ENCODE results near the gene UQCRC2. TPM values are rescaled to one million over a fixed set of nuclear protein-coding genes. Genes with fewer than 3 reads are reported as not detected.

UQCRC2 gene
- total RNA-seq, 4 donors from 2014 or later, result 163 to 198 (median 177) TPM

GRCh38 chr16:22004341-22004740 is 51.2 kb downstream of the UQCRC2 start:
- whole genome bisulfite sequencing, 2 donors (ENCODE audit: low coverage in 1 of 2), result 0 to 42% methylated on average over 1 to 3 of the region's 3 CpGs
- H3K27ac ChIP-seq, result no peak overlapping the region
- H3K4me3 ChIP-seq, result no peak overlapping the region
- TF ChIP-seq POLR2AphosphoS5 (IDR thresholded peaks at IDR 0.05), result no peak
- H3K36me3 ChIP-seq, result no peaks in the 10 kb centered on the region
- ATAC-seq, result no peak
- no peaks in the 10 kb centered on the region for H3K27me3 ChIP-seq
- no peaks in the 10 kb centered on the region for H3K9me3 ChIP-seq
- H3K4me1 ChIP-seq, result peaks cover 0 to 34% (median 14%) of the 10 kb centered on the region in 3 donors

GRCh38 chr16:22005746-22006145 is 52.6 kb downstream of the UQCRC2 start:
- H3K27me3 ChIP-seq, result no peaks in the 10 kb centered on the region
- 86 to 100% methylated on average over 1 of the region's 1 CpG for WGBS, 2 donors (ENCODE audit: low coverage in 1 of 2)
- H3K9me3 ChIP-seq, result no peaks in the 10 kb centered on the region
- peaks cover 0 to 41% (median 15%) of the 10 kb centered on the region in 3 donors for H3K4me1 ChIP-seq
- TF ChIP-seq POLR2A (IDR thresholded peaks at IDR 0.05), result no peak
- TF ChIP-seq EP300 (IDR thresholded peaks at IDR 0.05), result no peak
- no peak for TF ChIP-seq POLR2AphosphoS5 (IDR thresholded peaks at IDR 0.05)
- no peak for TF ChIP-seq CTCF (IDR thresholded peaks at IDR 0.05)
- H3K4me3 ChIP-seq, result no peak overlapping the region
- H3K27ac ChIP-seq, result no peak overlapping the region
- H3K36me3 ChIP-seq, result no peaks in the 10 kb centered on the region
- no peak for ATAC-seq

GRCh38 chr16:22006636-22007035 is 53.5 kb downstream of the UQCRC2 start:
- peaks cover 0 to 41% (median 11%) of the 10 kb centered on the region in 3 donors for H3K4me1 ChIP-seq
- H3K4me3 ChIP-seq, result no peak overlapping the region
- H3K27me3 ChIP-seq, result no peaks in the 10 kb centered on the region
- no peak for ATAC-seq
- H3K27ac ChIP-seq, result peak overlapping the region in 1 of 4 donors; percentile 91
- WGBS, 2 donors (ENCODE audit: low coverage in 1 of 2), result 64 to 70% methylated on average over 2 to 6 of the region's 6 CpGs
- TF ChIP-seq POLR2A (IDR thresholded peaks at IDR 0.05), result no peak
- no peak for TF ChIP-seq CTCF (IDR thresholded peaks at IDR 0.05)
- no peak for TF ChIP-seq POLR2AphosphoS5 (IDR thresholded peaks at IDR 0.05)
- TF ChIP-seq EP300 (IDR thresholded peaks at IDR 0.05), result no peak
- H3K9me3 ChIP-seq, result no peaks in the 10 kb centered on the region
- no peaks in the 10 kb centered on the region for H3K36me3 ChIP-seq

GRCh38 chr16:22007159-22007508 is 54.0 kb downstream of the UQCRC2 start:
- Histone ChIP-seq H3K27me3 (no peaks in the 10 kb centered on the region), H3K4me1 (peaks cover 0 to 41% (median 11%) of the 10 kb centered on the region in 3 donors)
- no peak for ATAC-seq

GRCh38 chr16:22007509-22008214 is 54.5 kb downstream of the UQCRC2 start, which contains the start of gene MOSMO:
Gene MOSMO, plus strand, starts transcription at chr16:22008111. Its CDS starts 191 bp downstream, at chr16:22008302.
- peak within 1 kb of the TSS; percentile 71 to 93 (median 85) for H3K27ac ChIP-seq
- H3K27me3 ChIP-seq, result no peaks in the 10 kb centered on the region
- peak; percentile 95 for ATAC-seq
- H3K4me1 ChIP-seq, result peaks cover 0 to 41% (median 11%) of the 10 kb centered on the region in 3 donors
- 0% methylated on average over 4 to 7 of the region's 78 CpGs for WGBS, 2 donors (ENCODE audit: low coverage in 1 of 2)
- H3K9me3 ChIP-seq, result no peaks in the 10 kb centered on the region
- TF ChIP-seq CTCF (IDR thresholded peaks at IDR 0.05), result peak in 2 of 4 experiments; percentile 22 to 29
- TF ChIP-seq POLR2AphosphoS5 (IDR thresholded peaks at IDR 0.05), result peak; percentile 31
- peak; percentile 63 to 72 for TF ChIP-seq POLR2A (IDR thresholded peaks at IDR 0.05)
- TF ChIP-seq EP300 (IDR thresholded peaks at IDR 0.05), result no peak
- no peaks in the 10 kb centered on the region for H3K36me3 ChIP-seq
- peak within 1 kb of the TSS; percentile 75 to 94 for H3K4me3 ChIP-seq

More at GRCh38 chr16:22007159-22007508, 54.0 kb downstream of the UQCRC2 start:
- peak overlapping the region; percentile 71 to 93 (median 85) for H3K27ac ChIP-seq
- H3K36me3 ChIP-seq, result no peaks in the 10 kb centered on the region
- WGBS, 2 donors (ENCODE audit: low coverage in 1 of 2), result 3 to 6% methylated on average over 8 of the region's 8 CpGs
- no peaks in the 10 kb centered on the region for H3K9me3 ChIP-seq
- no peak for TF ChIP-seq POLR2A (IDR thresholded peaks at IDR 0.05)
- no peak for TF ChIP-seq EP300 (IDR thresholded peaks at IDR 0.05)
- no peak for TF ChIP-seq CTCF (IDR thresholded peaks at IDR 0.05)
- H3K4me3 ChIP-seq, result peak overlapping the region; percentile 75 to 94
